Measurements from ENCODE around the gene C6orf62.
"Not testable (repeated sequence)": the region's sequence is repeated elsewhere in the genome, so short reads cannot be mapped to it uniquely, and the experiment has no call there.

The C6orf62 gene

DNA sequence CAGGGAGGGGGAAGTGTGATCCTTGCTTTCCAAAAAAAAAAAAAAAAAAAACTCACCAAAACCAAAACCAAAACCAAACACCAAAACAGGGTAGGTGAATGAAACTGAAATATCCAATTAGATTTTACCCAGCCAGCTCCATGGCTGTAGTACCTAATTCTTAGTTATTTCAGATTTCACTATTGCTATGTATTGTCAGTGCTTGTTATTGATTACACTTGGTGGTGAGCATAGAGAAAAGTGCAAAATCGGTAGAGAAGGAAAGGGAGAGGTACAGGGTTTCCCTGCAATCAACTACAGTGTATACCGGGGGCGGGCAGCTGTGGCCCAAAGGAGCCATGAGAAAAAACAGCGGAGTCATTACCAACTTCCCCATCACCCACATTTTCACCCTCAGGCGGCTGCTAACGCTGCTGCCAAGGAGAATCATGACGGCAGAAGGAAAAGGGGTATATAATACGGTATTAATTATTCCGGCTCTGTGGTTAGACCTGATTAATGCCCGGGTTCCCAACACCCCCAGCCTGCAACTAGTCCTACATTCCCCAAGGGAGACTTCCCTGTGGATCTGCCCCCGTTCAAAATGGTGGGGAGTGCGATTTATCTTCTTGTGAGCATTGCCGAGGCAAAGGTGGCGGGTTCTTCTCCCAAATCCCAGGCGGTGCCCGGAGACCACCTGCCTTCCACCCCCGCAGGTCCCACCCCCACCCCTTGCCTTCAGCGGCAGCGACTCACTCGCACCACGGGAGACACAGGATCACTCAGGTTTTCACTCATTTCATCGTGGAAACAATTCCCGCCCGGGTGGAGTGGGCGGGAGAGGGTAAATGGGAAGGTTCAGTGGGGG, at the start of gene C6orf62:
C6orf62 (minus strand) TSS at position 30 of the 847 bp plus-strand sequence. CDS start 486 bp downstream, outside the sequence.
- DNase-seq = peak; percentile 35

- no peak for DNase-seq
Observed at GRCh38 chr6:24768361-24768760, 49.4 kb upstream of the C6orf62 start.

GRCh38 chr6:24766680-24767462, 47.9 kb upstream of the C6orf62 start:
- DNase-seq = no peak

- not testable (repeated sequence) for DNase-seq
Observed at GRCh38 chr6:24765968-24766367, 47.0 kb upstream of the C6orf62 start.

GRCh38 chr6:24764833-24765828, 46.2 kb upstream of the C6orf62 start:
- not testable (repeated sequence) for DNase-seq

- DNase-seq = no peak
Observed at GRCh38 chr6:24763578-24763977, 44.6 kb upstream of the C6orf62 start.

DNA sequence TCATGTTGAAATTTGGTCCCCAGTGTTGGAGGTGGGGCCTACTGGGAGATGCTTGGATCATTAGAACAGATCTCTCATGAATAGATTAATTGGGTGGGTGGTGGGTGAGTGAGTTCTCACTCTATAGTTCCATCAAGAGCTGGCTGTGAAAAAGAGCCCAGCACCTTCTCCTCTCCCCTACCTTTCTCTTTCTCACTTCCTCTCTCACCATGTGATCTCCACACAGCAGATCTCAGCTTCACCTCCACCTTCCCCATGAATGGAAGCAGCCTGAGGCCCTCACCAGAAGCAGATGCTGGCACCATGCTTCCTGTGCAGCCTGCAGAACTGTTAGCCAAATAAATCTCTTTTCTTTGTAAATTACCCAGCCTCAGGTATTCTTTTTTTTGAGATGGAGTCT, 42.9 kb upstream of the C6orf62 start:
- DNase-seq = no peak

DNA sequence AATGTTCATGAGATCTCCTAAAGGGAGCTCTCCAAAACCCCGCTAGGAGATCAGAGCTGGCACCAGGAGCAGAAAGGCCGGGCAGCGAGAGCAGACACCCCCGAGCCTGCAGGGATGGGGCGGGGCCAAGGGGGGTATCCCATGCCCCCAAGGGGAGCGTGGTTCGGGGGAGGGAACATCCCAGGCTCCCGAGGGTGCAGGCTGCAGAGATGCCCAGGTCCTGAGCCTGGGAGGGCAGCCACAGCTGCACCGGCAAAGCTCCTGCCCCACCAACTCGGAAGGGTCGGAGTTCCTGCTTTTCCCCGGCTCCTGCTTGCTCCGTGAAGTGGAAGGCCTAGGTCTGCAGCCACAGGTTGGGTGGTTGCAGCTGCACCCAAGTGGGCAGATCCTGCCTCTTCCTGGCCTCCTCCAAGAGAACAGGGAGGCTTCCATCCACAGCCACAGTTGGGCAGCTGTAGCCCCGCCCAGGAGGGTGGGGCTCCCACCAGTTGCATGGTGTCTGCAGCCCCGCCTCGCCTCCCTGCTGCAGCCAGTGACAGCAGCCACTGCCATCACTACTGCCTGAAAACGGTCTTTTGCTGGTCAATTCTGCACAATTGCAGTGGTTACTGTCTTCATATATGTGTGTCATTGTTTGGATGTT, 42.4 kb upstream of the C6orf62 start:
- no peak for DNase-seq

DNA sequence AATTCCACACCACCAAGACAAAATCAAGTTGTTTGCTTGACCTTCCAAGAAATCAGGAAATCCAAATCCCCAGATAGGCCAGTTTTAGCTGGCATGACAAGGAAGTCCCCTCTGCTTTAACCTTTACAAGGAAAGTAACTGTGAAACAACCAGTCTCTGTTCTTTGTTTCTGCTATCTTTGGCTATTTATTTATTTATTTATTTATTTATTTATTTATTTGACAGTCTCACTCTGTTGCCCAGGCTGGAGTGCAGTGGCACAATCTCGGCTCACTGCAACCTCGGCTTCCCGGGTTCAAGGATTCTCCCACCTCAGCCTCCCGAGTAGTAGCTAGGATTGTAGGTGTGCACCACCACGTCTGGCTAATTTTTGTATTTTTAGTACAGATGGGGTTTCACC, 41.3 kb upstream of the C6orf62 start:
- no peak for DNase-seq

DNA sequence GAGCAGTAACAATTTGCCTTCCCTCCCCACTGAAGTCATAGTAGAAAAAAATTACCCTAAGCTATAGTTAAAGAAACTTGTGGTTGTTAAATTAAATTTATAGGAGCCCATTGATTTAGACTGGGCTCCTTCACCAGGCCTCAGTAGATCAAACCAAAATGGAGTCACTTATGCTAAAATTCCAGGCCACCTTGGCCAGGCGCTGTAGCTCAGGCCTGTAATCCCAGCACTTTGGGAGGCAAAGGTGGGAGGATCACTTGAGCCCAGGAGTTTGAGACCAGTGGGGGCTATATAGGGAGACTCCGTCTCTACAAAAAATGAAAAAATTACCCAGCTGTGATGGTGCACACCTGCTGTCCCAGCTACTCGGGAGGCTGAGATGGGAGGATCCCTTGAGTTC, 40.8 kb upstream of the C6orf62 start:
- DNase-seq = no peak

DNA sequence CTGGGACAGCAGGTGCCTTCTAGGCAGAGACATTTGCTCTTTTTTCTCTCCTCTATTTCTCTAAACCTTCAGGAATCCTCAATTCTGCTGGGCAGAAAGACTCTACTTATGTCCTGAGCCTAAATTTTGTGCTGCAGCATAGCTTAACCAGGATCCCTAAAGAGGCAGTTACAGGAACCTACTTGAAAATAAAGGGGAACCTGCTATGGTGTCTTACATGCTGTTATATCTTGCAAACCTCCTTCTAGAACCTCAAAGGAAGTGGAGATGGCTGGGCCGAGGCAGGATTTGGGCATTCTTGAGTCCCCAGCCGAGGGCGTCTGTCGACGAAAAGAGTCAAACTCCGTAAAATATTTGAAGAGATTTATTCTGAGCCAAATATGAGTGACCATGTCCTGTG, 38.7 kb upstream of the C6orf62 start:
- DNase-seq = no peak

DNA sequence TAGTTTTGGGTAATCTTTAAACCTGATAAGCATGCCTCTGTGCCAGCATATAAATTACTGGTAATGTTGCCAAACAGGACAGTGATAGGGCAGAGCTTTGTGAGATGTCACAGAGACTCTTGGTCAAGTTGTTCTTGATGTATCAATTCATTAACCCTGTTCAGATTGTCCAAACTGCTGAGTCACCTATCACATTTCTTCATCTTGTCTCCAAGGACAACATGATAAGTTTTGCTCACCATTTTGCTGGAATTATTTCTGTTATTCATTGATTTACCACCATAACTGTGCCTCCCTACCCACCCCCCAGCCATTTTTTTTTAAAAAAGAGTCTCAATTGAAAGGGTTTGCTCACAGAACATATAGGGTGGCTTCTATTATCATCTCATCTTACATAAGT, 36.3 kb upstream of the C6orf62 start:
- no peak for DNase-seq

GRCh38 chr6:24754378-24754777, 35.4 kb upstream of the C6orf62 start:
- DNase-seq = not testable (repeated sequence)

GRCh38 chr6:24753545-24753944, 34.6 kb upstream of the C6orf62 start:
- no peak for DNase-seq

GRCh38 chr6:24752917-24753492, 34.1 kb upstream of the C6orf62 start:
- DNase-seq = no peak

- DNase-seq = no peak
Observed at GRCh38 chr6:24752503-24752902, 33.5 kb upstream of the C6orf62 start.

DNA sequence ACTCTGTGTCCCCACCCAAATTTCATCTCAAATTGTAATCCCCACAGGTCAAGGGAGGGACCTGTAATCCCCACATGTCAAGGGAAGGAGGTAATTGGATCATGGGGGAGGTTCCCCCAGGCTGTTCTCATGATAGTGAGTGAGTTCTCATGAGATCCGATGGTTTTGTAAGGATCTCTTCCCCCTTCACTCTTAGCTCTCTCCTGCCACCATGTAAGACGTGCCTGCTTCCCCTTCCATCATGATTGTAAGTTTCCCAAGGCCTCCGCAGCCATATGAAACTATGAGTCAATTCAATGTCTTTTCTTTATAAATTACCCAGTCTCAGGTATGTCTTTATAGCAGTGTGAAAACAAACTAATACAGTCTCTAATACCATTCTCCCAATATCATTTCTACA, 31.9 kb upstream of the C6orf62 start:
- not testable (repeated sequence) for DNase-seq

- DNase-seq = no peak
Observed at GRCh38 chr6:24749297-24749696, 30.3 kb upstream of the C6orf62 start.

DNA sequence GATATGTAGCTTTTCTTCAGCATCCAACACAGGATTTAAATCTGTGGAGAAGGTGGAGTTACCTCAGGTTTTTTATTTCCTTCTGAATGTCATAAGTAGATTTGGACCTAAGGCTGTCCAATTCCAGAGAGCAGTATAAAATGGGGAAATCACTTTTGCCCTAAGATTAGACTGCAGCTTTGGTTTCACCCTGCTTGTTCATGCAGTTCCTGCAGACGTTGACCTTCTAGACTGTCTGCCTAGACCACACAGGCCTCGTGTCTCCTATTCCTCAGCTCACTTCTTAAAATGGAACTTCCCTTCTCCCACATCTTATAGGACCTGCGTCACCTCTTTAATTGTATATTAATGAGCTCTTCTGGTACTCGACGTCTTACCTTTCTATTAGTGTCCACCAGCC, 26.0 kb upstream of the C6orf62 start:
- no peak for DNase-seq

DNA sequence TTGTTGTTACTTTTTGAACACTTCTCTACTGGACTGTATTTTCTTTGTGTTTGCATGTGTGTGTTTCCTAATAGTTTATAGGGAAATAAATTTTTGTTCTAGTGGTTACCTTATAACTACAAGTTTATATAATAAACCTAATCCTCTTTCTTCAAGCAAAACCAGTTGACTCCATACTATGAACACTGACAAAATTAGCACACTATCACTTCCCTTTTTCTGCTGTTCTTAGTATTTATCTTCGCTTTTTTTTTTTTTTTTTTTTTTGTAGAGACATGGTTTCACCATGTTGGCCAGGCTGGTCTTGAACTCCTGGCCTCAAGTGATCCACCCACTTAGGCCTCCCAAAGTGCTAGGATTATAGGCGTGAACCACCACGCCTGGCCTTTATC, 25.0 kb upstream of the C6orf62 start:
- DNase-seq = no peak

DNA sequence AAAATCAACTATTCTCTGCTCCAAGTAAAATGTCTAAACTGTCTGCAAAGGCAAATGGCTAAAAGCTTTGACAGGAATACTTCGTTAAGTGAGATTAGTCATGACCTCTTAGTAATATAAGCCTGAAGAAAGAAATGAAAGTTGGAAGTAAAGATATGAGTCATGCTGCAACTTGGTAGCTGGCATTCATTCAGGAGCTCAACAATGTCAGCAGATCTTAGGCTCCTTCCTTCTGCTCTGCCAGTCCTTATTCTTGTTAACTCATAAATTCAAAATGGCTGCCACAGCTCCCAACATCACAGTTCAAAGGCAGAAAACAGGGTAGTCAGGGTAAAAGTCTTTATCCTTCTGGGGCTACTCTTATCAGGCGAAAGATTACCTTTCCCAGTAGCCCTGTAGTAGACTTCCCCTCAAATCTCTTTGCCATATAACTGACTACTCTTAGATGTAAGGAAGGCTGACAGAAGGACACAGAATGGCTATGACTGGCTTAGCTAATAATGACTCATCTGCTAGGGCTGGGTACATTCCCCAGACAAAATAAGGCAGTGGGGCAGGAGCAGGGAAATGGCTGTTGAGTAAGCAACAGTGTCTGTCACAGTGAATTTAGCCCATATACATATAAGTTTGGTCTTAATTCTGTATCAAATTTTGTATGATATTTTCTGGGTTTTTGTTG, 24.4 kb upstream of the C6orf62 start:
- no peak for DNase-seq
